ENCODE data around the gene ZNF790. TPM values are rescaled to one million over a fixed set of nuclear protein-coding genes. Genes with fewer than 3 reads are reported as not detected.

ZNF790 gene
- total and polyA plus RNA-seq, 2 donors from 2014 or later, result 4.6 to 9.5 TPM

DNA sequence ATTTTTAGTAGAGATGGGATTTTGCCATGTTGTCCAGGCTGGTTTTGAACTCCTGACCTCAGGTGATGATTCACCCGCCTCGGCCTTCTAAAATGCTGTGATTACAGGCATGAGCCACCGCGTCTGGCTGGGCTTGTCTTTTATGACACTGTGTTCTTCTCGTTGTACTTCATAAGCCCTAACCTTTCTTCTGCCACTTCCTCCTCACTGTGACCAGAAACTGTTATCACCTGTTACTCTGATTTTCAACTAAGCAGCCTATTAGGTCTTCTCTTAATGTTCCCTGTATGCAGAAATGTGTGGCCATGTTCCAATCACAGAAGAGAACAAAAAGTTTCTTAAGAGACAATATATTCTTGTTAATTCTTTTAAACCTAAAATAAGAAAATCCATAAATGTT is 16.4 kb downstream of the ZNF790 start:
- FAIRE-seq (no peak), DNase-seq (no peak)
- Histone ChIP-seq H3K27me3 (ENCODE audit: control insufficient read depth, insufficient read depth, low read length) (no peaks in the 10 kb centered on the region), H3K27ac (ENCODE audit: low read depth in 2 of 2, low read length in 2 of 2) (no peak overlapping the region), H3K4me3 (ENCODE audit: low read length in 3 of 3) (peak overlapping the region in 1 of 3 donors; percentile 32), H3K9me3 (ENCODE audit: control insufficient read depth in 2 of 3, insufficient read depth in 1 of 3, low read length in 3 of 3) (peaks cover 9 to 87% (median 66%) of the 10 kb centered on the region in 3 donors), H3K4me1 (ENCODE audit: control insufficient read depth in 2 of 3, insufficient read depth in 2 of 3, low read depth in 1 of 3, low read length in 3 of 3) (no peaks in the 10 kb centered on the region), H3K9ac (ENCODE audit: low read length in 3 of 3) (no peak overlapping the region), H3K36me3 (ENCODE audit: control insufficient read depth in 2 of 3, insufficient read depth in 3 of 3, low read length in 3 of 3) (peaks cover 20 to 65% (median 50%) of the 10 kb centered on the region in 3 donors)
- intact Hi-C loops (cut with DNase I), result no loop called here
- TF ChIP-seq, protein P1, sequence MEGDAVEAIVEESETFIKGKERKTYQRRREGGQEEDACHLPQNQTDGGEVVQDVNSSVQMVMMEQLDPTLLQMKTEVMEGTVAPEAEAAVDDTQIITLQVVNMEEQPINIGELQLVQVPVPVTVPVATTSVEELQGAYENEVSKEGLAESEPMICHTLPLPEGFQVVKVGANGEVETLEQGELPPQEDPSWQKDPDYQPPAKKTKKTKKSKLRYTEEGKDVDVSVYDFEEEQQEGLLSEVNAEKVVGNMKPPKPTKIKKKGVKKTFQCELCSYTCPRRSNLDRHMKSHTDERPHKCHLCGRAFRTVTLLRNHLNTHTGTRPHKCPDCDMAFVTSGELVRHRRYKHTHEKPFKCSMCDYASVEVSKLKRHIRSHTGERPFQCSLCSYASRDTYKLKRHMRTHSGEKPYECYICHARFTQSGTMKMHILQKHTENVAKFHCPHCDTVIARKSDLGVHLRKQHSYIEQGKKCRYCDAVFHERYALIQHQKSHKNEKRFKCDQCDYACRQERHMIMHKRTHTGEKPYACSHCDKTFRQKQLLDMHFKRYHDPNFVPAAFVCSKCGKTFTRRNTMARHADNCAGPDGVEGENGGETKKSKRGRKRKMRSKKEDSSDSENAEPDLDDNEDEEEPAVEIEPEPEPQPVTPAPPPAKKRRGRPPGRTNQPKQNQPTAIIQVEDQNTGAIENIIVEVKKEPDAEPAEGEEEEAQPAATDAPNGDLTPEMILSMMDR (IDR thresholded peaks at IDR 0.05; ENCODE audit: borderline replicate concordance, extremely low read depth, insufficient read depth), result no peak

DNA sequence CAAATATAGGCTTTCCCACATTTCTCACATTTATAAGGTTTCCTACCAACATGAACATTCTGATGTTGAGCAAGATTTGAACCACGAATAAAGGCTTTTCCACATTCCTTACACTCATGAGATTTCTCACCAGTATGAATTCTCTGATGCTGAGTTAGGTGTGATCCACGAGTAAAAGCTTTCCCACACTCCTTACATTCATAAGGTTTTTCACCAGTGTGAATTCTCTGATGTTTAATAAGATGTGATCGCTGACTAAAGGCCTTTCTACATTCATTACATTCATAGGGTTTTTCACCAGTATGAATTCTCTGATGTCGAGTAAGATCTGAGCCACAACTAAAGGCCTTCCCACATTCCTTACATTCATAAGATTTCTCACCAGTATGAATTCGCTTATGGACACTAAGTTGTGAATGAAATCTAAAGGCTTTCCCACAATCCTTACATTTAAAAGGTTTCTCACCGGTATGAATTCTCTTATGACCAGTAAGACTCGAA is 19.0 kb downstream of the ZNF790 start:
- Histone ChIP-seq H3K27me3 (ENCODE audit: control insufficient read depth, insufficient read depth, low read length) (no peaks in the 10 kb centered on the region), H3K9ac (ENCODE audit: low read length in 3 of 3) (no peak overlapping the region), H3K4me1 (ENCODE audit: control insufficient read depth in 2 of 3, insufficient read depth in 2 of 3, low read depth in 1 of 3, low read length in 3 of 3) (no peaks in the 10 kb centered on the region), H3K36me3 (ENCODE audit: control insufficient read depth in 2 of 3, insufficient read depth in 3 of 3, low read length in 3 of 3) (peaks cover 14 to 54% (median 33%) of the 10 kb centered on the region in 3 donors), H3K9me3 (ENCODE audit: control insufficient read depth in 2 of 3, insufficient read depth in 1 of 3, low read length in 3 of 3) (peaks cover 9 to 90% (median 69%) of the 10 kb centered on the region in 3 donors), H3K27ac (ENCODE audit: low read depth in 2 of 2, low read length in 2 of 2) (no peak overlapping the region), H3K4me3 (ENCODE audit: low read length in 3 of 3) (peak overlapping the region in 2 of 3 donors; percentile 24 to 33)
- no peak for DNase-seq
- TF ChIP-seq, protein P1 (IDR thresholded peaks at IDR 0.05; ENCODE audit: borderline replicate concordance, extremely low read depth, insufficient read depth), result no peak
- FAIRE-seq, result no peak
- intact Hi-C loops (cut with DNase I), result no loop called here

DNA sequence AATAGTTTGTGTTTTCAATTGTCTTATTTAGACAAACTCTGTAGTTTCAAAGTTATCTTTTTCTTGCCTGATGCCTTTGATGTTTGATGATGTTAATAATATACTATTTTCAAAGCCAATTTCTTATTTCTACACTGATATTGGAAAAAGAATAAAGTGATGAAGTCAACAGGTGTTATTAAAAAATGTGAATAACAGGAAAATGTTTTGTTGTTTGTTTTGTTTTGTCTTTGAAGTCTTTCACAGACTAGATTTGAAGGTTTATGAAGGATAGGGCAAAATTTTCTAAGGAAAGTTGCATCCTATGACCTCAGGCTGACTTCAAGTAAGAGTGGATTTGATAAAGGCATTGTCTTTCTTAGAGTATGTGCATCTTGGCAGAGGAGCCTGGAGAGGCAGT is 31.2 kb downstream of the ZNF790 start:
- TF ChIP-seq, protein P1 (IDR thresholded peaks at IDR 0.05; ENCODE audit: borderline replicate concordance, extremely low read depth, insufficient read depth), result no peak
- Histone ChIP-seq H3K27ac (ENCODE audit: low read depth in 2 of 2, low read length in 2 of 2) (no peak overlapping the region), H3K4me1 (ENCODE audit: control insufficient read depth in 2 of 3, insufficient read depth in 2 of 3, low read depth in 1 of 3, low read length in 3 of 3) (no peaks in the 10 kb centered on the region), H3K27me3 (ENCODE audit: control insufficient read depth, insufficient read depth, low read length) (no peaks in the 10 kb centered on the region), H3K36me3 (ENCODE audit: control insufficient read depth in 2 of 3, insufficient read depth in 3 of 3, low read length in 3 of 3) (peaks cover 2 to 8% (median 4%) of the 10 kb centered on the region in 3 donors), H3K9ac (ENCODE audit: low read length in 3 of 3) (no peak overlapping the region), H3K4me3 (ENCODE audit: low read length in 3 of 3) (no peak overlapping the region), H3K9me3 (ENCODE audit: control insufficient read depth in 2 of 3, insufficient read depth in 1 of 3, low read length in 3 of 3) (peaks cover 4 to 69% (median 16%) of the 10 kb centered on the region in 3 donors)
- intact Hi-C loops (cut with DNase I), result no loop called here
- DNase-seq (no peak), FAIRE-seq (no peak)

DNA sequence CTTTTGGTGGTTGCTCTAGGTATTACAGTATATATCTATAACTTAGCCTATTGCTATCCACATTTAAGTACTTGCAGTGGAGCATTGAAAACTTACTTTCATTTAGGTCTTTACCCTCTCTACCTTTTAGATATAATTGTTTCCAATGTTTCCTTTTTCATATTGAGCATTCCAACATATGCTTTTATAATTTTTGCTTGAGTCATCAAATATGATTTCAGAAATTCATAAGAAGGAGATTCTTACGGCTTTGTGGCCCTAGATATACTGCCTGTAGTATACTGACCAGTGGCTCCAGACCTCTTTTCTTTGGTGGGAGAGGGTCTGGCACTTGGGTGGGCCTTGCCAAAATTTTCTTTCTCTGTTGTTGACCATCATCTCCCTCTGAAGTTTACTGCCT is 32.8 kb downstream of the ZNF790 start:
- H3K27me3 ChIP-seq (ENCODE audit: control insufficient read depth, insufficient read depth, low read length), result no peaks in the 10 kb centered on the region
- no peak overlapping the region for H3K9ac ChIP-seq (ENCODE audit: low read length in 3 of 3)
- H3K9me3 ChIP-seq (ENCODE audit: control insufficient read depth in 2 of 3, insufficient read depth in 1 of 3, low read length in 3 of 3), result peaks cover 4 to 57% (median 5%) of the 10 kb centered on the region in 3 donors
- peaks cover 2 to 8% (median 4%) of the 10 kb centered on the region in 3 donors for H3K36me3 ChIP-seq (ENCODE audit: control insufficient read depth in 2 of 3, insufficient read depth in 3 of 3, low read length in 3 of 3)
- TF ChIP-seq, protein P1 (IDR thresholded peaks at IDR 0.05; ENCODE audit: borderline replicate concordance, extremely low read depth, insufficient read depth), result no peak
- H3K27ac ChIP-seq (ENCODE audit: low read depth in 2 of 2, low read length in 2 of 2), result no peak overlapping the region
- no peaks in the 10 kb centered on the region for H3K4me1 ChIP-seq (ENCODE audit: control insufficient read depth in 2 of 3, insufficient read depth in 2 of 3, low read depth in 1 of 3, low read length in 3 of 3)
- H3K4me3 ChIP-seq (ENCODE audit: low read length in 3 of 3), result no peak overlapping the region
- no peak for FAIRE-seq
- DNase-seq, result no peak
- intact Hi-C loops (cut with DNase I), result no loop called here
